H1 (cell line): ENCODE measurements around the gene BCAR3. TPM values are rescaled to one million over a fixed set of nuclear protein-coding genes. Genes with fewer than 3 reads are reported as not detected.

ENCODE experiments used
- ASH2L ChIP-seq: fragments of 200-600, 300-600 bp; sonication (generic); IDR thresholded peaks from one replicate; pipeline ENCODE4 v1.7.1; 2017; ENCODE audit warnings: low read length
- ATF3 ChIP-seq: IDR thresholded peaks from 2 replicates; pipeline ENCODE4 v1.6.1; 2011; ENCODE audit warnings: low read depth, mild to moderate bottlenecking, low read length; ENCODE audit not compliant: insufficient read depth
- CTBP2 ChIP-seq: IDR thresholded peaks from 2 replicates; pipeline ENCODE4 v1.7.0; 2011; ENCODE audit warnings: borderline replicate concordance, mild to moderate bottlenecking, moderate library complexity, mixed read lengths, low read length; ENCODE audit not compliant: insufficient read depth, insufficient read length
- EP300 ChIP-seq, 2 experiments: IDR thresholded peaks; 1 replicate in 1 of 2; 2 replicates in 1 of 2; pipeline ENCODE4 v1.6.1; 2011 to 2012; ENCODE audit warnings: low read depth in 2 of 2, low read length in 2 of 2, mild to moderate bottlenecking in 2 of 2, borderline replicate concordance in 1 of 2, inconsistent platforms in 1 of 2, moderate library complexity in 1 of 2
- GABPA ChIP-seq: IDR thresholded peaks from 2 replicates; pipeline ENCODE4 v1.6.1; 2011; ENCODE audit warnings: mild to moderate bottlenecking, low read length, moderate library complexity, borderline replicate concordance; ENCODE audit not compliant: insufficient read depth
- HDAC2 ChIP-seq, 2 experiments: fragments of 300-600 bp in 1 of 2; sonication (generic) in 1 of 2; IDR thresholded peaks; 2 replicates each; pipeline ENCODE4 v1.6.1; 2011 to 2012; ENCODE audit warnings: low read depth in 2 of 2, low read length in 2 of 2, mild to moderate bottlenecking in 2 of 2, moderate library complexity in 2 of 2, borderline replicate concordance in 1 of 2, inconsistent platforms in 1 of 2
- HDAC6 ChIP-seq: IDR thresholded peaks from one replicate; pipeline ENCODE4 v1.7.1; 2012; ENCODE audit warnings: low read depth, mild to moderate bottlenecking, inconsistent platforms, low read length, moderate library complexity
- KDM5A ChIP-seq: fragments of 200-600 bp; IDR thresholded peaks from 2 replicates; pipeline ENCODE4 v1.7.1; 2012; ENCODE audit warnings: mild to moderate bottlenecking, low read length, inconsistent platforms, mixed read lengths
- RNF2 ChIP-seq: fragments of 200-900, 300-1000 bp; sonication (generic); IDR thresholded peaks from 2 replicates; pipeline ENCODE4 v1.7.1; 2016; ENCODE audit warnings: borderline replicate concordance, low read depth, mild to moderate bottlenecking, antibody characterized with exemption, low read length; ENCODE audit not compliant: poor library complexity, severe bottlenecking; ENCODE audit errors: missing control alignments
- RXRA ChIP-seq: IDR thresholded peaks from 2 replicates; pipeline ENCODE4 v1.6.1; 2011; ENCODE audit warnings: low read depth, mild to moderate bottlenecking, low read length, moderate library complexity; ENCODE audit not compliant: insufficient read depth
- SIN3A ChIP-seq, 2 experiments: IDR thresholded peaks in 1 of 2; conservative IDR thresholded peaks in 1 of 2; 2 replicates each; pipeline ENCODE4 v1.6.1; 2011 to 2012; ENCODE audit warnings: low read length in 2 of 2, improper control_type of control experiment in 1 of 2, low read depth in 1 of 2, mild to moderate bottlenecking in 1 of 2
- SIX5 ChIP-seq: IDR thresholded peaks from 2 replicates; pipeline ENCODE4 v1.6.1; 2011; ENCODE audit warnings: mild to moderate bottlenecking, low read depth, low read length
- SP1 ChIP-seq: IDR thresholded peaks from 2 replicates; pipeline ENCODE4 v1.6.1; 2011; ENCODE audit warnings: low read depth, low read length
- SP2 ChIP-seq: IDR thresholded peaks from 2 replicates; pipeline ENCODE4 v1.6.1; 2012; ENCODE audit warnings: mild to moderate bottlenecking, low read length, inconsistent platforms
- SP4 ChIP-seq: IDR thresholded peaks from 2 replicates; pipeline ENCODE4 v1.6.1; 2012; ENCODE audit warnings: low read length, inconsistent platforms
- ZNF274 ChIP-seq: IDR thresholded peaks from 2 replicates; pipeline ENCODE4 v1.7.0; 2012; ENCODE audit warnings: low read length, borderline replicate concordance; ENCODE audit errors: extremely low read depth
- polyA plus RNA-seq, 7 experiments: library from polyadenylated mRNA; depleted of rRNA in 3 of 7; stranded (reverse) in 5 of 7; unstranded in 2 of 7; fragments of >200 nt in 5 of 7; fragments of 200-250 nt in 2 of 7; gene quantifications; 1 replicate in 5 of 7; 2 replicates in 1 of 7; 4 replicates in 1 of 7; pipeline versions ENCODE4 v1.2.1 to v1.2.3, GENCODE V29; 2011 to 2013; ENCODE audit warnings: missing spikeins in 2 of 7, mixed read lengths in 2 of 7
- total RNA-seq: library from RNA; stranded (reverse); fragmentation: NEBNext Ultra II Directional; extraction: Animal tissue kit (Norgen Biotek cat#: 25700); gene quantifications from 2 replicates; pipeline ENCODE4 v1.2.1, GENCODE V29; 2021
- TF ChIP-seq, protein P1 (sequence below): IDR thresholded peaks from 2 replicates; pipeline ENCODE4 v1.6.1; 2012; ENCODE audit warnings: inconsistent platforms

BCAR3 gene
- total and polyA plus RNA-seq, 2 of the 8 experiments (the other 6 are each of a cell fraction or from before 2014, with no cell fraction given): 5.6 to 9.2 TPM

GRCh38 chr1:93635614-93636543, 45.8 kb downstream of the BCAR3 start (continued):
- TF ChIP-seq RXRA (0 out of 2 replicates have a peak, but pooled peaks have one; percentile 18), KDM5A (no peak), SP1 (peak; percentile 68), SIX5 (no peak), ZNF274 (no peak), EP300 (IDR thresholded peaks at IDR 0.05; ENCODE audit: borderline replicate concordance in 1 of 2, low read depth in 2 of 2, low read length in 2 of 2) (peak in 1 of 2 experiments; percentile 67; a peak in 1 of 3 replicates), ATF3 (no peak), RNF2 (no peak), HDAC6 (no peak), HDAC2 (IDR thresholded peaks at IDR 0.05; ENCODE audit: borderline replicate concordance in 1 of 2, low read depth in 2 of 2, low read length in 2 of 2) (0 out of 4 replicates have a peak, but pooled peaks of 1 of the 2 experiments have one; percentile 36), SP4 (0 out of 2 replicates have a peak, but pooled peaks have one; percentile 67), GABPA (no peak), CTBP2 (no peak), ASH2L (peak; percentile 61), SIN3A (conservative IDR thresholded peaks at IDR 0.05 in 1 of 2, IDR thresholded peaks at IDR 0.05 in 1 of 2; ENCODE audit: low read depth in 1 of 2, low read length in 2 of 2) (0 out of 4 replicates have a peak, but pooled peaks of 1 of the 2 experiments have one; percentile 19), SP2 (no peak)
- TF ChIP-seq, protein P1, sequence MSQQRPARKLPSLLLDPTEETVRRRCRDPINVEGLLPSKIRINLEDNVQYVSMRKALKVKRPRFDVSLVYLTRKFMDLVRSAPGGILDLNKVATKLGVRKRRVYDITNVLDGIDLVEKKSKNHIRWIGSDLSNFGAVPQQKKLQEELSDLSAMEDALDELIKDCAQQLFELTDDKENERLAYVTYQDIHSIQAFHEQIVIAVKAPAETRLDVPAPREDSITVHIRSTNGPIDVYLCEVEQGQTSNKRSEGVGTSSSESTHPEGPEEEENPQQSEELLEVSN: peak; percentile 17; the same call in 1 of the 2 replicates
